A549 (cell line): ENCODE results near the gene PELI3.

Experiments
- CEBPB ChIP-seq, 2 experiments: fragments of >200 bp in 1 of 2; sonication (Bioruptor Twin) in 1 of 2; formaldehyde crosslinking in 1 of 2; IDR thresholded peaks; 2 replicates each; pipeline ENCODE4 v1.6.1; 2012 to 2016
- PBX3 ChIP-seq: IDR thresholded peaks from 2 replicates; pipeline ENCODE4 v1.6.1; 2012

GRCh38 chr11:66476173-66476840, 9.6 kb downstream of the PELI3 start:
- TF ChIP-seq PBX3 (no peak), CEBPB (IDR thresholded peaks at IDR 0.05) (no peak)
